T-helper 22 cell (primary cell): Measurements from ENCODE around the gene SLC35C1.
"Not testable (repeated sequence)": the region's sequence is repeated elsewhere in the genome, so short reads cannot be mapped to it uniquely, and the experiment has no call there.

Source experiments
- DNase-seq: peaks from one replicate; pipeline ENCODE4 v3.0.0-alpha.2; 2020; ENCODE audit warnings: low read depth

Gene SLC35C1

DNA sequence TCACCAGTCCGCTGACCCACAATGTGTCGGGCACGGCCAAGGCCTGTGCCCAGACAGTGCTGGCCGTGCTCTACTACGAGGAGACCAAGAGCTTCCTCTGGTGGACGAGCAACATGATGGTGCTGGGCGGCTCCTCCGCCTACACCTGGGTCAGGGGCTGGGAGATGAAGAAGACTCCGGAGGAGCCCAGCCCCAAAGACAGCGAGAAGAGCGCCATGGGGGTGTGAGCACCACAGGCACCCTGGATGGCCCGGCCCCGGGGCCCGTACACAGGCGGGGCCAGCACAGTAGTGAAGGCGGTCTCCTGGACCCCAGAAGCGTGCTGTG lies 6.1 kb downstream of the SLC35C1 start:
- no peak for DNase-seq

DNA sequence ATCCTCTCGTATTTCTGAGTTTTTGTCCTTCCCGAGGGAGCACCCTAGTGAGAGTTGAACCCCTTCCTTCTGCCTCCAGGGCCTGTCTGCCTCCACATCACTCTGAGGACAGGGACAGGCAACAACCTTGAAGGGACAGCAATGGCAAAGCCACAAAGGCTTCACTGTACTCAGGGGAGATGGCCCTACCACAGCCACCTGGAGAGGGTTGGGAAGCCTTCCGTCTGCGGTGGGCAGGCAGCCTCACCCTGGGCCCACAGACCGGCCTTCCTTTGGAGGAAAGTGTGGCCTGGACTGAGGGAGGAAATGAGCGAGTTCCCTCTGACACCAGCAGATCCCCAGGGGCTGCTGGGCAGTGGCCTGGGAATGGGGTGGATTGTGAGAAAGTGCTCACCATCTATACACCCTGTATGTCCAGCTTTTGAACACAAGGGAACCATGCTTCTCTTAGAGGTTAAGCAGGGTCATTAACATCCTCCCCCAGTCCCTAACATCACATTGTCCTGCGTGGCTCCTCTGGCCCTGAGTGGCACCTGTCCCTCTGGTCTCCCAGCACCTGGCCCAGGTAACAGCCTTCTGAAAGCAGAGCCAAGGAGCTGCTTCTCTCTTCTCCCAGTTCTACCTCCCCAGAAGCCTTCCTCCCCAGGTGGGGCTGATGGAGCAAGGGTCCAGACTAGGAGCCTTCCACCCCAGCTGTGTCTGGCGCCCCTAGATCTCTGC lies 6.8 kb downstream of the SLC35C1 start:
- DNase-seq = no peak

DNA sequence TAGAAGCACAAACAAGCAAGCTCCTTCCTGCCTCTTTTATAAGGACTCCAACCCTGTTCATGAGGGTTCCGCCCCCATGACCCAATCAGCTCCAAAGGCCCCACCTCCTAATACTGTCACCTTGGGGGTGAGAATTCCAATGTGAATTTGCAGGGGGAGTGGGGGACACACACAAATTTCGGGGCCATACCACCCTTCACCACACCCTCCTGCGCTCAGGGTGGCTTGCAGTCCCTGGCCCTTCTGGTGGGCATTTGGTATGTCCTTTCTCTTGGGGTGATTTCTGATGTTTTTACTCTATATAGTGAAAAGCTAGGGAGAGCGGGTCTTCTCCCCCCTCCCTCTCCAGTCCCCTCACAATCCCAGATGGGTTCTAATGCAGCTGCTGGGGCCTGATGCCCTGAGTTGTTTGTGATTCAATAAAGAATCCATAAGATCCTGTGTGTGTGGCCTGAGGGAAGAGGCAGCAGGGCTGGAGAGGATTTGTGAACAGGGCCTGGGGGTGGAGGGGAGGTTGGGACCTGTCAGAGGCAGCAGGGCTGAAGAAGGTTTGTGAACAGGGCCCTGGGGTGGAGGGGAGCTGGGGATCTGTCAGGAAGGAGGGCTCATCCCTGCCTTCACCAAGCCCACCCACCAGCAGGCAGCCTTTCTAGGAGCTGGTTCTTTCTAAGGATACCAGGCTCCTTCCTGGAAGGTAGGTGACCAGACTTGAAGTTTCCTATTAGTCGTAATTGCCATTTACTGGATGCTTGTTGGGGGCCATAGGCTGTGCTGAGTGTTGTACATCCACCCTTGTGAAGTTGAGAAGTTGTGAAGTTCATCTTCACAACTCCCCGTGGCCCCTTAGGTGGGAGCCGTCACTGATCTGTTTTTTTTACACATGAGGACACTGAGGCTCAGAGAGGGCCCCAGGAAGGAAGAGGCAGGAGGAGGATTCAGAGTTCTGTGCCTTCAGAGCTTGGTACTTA lies 7.9 kb downstream of the SLC35C1 start:
- DNase-seq = no peak

DNA sequence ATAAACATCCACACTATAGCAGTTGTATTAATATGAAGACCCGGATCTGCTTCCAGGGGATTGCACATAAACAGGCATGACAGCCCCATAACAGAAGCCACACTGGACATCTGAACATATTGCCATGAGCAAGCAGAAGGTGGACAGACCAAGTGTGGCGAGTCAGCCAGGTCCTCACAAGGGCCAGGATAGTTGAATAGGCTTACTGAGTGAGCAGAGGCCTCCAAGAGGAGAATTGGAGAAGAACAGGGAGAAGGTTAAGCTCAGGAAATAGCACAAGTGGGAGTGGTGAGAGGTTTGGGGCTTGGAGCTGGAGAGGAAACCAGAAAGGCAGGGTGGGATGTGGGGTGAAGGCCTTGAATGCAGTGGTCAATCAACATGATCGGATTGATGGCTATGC lies 10.8 kb downstream of the SLC35C1 start:
- DNase-seq = no peak

DNA sequence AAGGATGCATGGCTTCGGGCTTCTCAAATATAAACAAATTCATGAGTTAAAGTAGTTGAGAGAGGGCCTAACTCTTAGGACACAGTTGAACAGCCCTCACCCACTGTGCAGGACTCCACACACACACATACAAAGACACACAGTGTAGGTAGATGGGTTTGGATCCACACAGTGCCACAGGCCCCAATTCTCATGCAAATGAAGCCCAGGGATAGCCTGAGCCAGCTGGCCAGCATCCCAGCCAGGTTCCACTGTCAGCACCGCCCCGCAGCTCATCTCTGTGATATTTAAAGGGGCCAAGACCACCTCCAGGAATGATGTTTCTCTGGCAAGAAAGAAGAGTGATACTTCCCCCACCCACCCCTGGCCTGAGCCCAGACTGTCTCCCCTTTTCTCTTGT lies 11.7 kb downstream of the SLC35C1 start:
- no peak for DNase-seq

DNA sequence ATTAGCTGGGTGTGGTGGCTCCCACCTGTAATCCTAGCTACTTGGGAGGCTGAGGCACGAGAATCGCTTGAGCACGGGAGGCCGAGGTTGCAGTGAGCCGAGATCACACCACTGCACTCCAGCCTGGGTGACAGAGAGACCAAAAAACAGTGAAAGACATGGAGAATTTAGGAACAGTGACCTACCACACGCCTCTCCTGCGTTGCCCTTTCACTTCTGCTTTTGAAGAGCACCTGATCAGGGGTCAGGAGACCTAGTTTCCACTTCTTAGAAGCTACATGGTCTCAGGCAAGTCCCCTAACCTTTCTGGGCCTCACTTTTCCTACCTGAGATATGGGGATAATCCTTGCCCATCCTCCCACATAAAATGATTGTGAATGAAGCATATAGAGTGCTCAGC lies 12.2 kb downstream of the SLC35C1 start:
- no peak for DNase-seq

DNA sequence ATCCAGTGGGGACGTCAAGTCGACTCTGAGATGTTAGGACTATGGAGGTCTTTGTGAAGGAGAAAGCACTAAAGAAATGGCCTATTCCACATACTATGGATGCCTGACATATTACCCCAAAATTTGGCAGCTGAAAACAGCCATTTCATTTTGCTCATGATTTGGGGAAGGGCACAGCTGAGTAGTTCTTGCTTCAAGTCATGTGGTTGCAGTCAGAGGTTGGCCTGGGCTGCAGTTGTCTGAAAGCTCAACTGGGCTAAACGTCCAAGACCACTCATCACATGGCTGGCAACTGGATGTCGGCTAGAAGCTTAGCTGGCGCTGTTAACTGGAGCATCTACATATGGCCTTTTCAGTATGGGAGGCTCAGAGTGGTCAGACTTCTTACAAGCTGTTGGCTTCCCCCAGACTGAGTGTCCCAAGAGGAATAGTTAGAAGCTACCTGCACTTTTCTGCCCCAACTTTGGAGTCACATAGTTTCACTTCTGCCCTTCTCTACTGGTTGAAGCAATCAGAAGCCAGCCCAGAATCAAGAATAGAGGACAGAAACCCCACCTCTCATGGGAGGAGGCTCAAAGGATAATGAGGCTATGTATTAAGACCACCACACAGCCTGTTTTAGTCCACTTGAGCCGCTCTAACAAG lies 14.1 kb downstream of the SLC35C1 start:
- no peak for DNase-seq

DNA sequence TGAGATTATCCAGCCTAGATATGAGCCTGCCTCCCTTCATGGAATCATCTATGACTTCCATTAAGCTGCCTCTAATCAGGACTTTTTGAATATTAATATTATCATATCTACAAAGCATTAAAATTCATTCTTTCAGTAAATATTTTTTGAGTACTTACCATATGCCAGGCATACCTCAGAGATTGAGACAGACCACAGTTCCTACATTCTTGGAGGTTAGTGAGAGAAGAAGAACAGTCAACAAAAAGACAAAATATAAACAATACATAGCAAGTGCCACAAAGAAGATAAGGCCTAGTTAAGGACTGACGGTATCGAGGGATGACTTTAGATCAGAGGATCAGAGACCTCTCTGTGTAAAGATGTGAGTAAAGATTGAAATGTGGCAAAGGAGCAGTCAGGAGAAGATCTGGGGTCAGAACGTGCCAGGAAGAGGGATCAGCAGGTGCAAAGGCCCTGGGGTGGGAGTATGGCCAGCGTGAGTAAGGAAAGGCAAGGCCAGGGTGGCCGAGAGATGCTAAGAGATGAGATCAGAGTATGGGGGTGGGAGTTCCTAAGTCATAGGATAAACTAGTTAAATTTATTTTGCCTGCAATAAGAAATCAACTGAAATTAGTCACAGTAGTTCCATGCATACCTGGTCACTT lies 15.4 kb downstream of the SLC35C1 start:
- DNase-seq = no peak

DNA sequence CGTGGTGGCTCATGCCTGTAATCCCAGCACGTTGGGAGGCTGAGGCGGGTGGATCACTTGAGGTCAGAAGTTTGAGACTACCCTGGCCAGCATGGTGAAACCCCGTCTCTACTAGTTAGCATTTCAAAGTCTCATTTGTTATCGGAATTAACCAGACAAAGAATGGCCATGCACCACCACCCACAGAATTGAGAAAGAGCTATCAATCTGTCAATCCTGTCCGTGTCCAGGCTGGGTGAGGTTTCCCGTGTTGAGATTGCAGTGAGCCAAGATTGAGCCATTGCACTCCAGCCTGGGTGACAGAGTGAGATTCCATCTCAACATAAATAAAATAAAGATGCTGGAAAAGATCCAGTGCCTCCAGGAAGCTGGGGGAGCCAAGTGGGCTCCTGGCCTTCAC lies 21.5 kb downstream of the SLC35C1 start:
- DNase-seq = not testable (repeated sequence)

DNA sequence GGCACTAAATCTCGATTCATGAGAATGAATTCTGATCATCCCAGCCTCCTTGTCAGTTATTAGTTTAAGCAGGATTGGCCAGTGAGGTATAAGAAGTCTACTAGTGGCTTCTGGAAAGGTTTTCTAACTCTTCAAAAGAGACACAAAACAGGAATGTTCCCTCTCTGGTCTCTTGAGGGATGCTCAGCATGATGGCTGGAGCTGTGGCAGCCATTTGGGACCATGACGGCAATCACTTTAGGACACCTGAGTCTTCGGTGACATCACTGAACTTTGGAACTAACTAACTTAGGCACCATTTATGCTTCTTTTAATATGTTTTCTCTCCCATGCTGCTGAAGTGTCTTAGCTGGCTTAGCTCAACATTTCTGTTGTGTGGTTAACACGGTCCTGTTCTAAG lies 22.2 kb downstream of the SLC35C1 start:
- no peak for DNase-seq

DNA sequence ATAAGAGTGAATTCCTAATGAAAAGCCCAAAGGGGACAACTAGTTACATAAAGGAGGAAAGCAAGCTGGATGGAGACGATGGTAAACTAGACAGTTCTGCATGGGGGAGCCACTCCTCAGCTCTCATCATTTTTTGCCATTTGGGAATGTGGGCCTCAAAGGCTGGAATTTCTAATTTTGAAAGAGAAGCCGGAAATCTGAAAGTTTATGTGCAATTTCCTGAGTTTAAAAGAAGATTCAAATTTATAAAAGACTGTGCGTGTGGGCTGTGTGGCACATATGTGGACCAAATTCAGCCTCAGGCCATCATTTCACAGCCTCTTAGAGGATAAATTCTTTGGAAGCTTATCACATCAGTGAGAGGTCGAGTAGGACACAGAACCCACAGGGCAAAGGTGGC lies 24.0 kb downstream of the SLC35C1 start:
- DNase-seq = no peak

DNA sequence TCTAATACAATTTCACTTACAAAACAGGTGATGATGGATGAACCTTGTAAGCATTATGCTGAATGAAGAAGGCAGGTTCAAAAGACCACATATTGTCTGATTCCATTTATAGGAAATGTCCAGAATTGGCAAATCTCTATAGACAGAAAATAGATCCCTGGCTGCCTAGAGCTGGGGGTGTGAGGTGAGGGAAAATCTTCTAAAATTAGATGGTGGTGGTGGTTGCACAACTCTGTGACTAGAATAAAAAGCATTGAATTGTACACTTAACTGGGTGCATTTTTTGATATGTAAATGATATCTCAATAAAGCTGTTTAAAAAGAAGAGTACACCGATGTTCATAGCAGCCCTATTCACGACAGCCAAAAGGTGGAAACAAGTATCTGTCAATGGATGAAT lies 25.6 kb downstream of the SLC35C1 start:
- DNase-seq = no peak

DNA sequence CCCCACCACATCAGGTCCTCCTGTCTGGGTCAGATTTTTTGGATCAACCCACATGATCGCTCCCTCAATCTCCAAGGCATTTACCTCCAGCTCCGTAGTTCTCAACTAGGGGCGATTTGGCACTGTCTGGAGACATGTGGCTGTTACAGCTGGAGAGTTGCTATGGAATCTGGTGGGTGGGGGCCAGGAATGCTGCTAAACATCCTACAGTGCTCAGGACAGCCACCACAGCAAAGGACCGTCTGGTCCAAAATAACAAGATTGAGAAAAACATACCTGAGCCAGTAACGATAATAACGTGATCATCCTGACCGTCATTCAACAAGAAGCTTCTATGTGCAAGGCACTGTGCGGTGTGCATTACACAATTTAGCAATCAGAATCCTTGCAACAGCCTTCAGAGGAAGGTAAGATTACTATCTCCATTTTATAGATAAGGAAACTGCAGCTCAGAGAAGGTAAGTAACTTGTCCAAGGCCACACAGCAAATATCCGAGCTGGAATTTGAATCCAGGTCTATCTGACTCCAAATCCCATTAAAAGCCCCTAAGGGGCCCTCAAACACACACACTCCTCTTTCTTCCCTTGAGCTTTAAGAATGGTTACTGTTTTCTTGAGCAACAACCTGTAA lies 28.0 kb downstream of the SLC35C1 start:
- no peak for DNase-seq

DNA sequence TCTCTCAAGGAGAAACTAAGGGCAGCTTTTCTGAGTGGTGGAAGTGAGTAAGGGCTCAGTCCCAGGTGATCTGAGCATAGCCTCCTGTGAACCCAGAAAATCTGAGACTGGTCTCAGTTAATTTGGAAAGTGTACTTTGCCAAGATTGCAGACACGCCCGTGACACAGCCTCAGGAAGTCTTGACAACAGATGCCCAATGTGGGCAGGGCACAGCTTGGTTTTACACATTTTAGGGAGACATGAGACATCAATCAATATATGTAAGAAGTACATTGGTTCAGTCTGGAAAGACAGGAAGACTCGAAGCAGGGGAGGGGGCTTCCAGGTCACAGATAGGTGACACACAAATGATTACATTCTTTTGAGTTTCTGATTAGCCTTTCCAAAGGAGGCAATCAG lies 28.8 kb downstream of the SLC35C1 start:
- no peak for DNase-seq

DNA sequence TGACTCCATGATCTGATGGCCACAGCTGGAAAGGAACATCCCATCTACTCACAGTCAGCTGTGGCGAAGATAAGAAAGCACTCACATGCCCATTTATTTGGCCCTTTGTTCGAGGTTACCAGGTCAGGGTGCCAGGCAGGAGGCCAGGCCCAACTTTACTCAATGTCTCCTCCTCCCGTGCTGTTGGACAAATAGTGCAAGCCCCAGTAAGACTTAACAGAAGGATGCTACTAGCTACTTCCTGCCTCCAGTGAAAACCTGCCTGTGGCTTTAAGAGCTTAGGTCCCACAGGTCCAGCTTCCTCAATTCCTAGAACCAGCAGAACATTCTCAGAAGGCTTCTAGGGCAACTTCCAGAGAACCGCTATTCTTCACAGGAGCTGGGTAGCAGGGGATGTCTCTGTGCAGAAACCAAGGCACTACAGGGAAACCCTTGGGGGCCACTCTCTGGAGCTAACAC lies 29.4 kb downstream of the SLC35C1 start:
- no peak for DNase-seq

DNA sequence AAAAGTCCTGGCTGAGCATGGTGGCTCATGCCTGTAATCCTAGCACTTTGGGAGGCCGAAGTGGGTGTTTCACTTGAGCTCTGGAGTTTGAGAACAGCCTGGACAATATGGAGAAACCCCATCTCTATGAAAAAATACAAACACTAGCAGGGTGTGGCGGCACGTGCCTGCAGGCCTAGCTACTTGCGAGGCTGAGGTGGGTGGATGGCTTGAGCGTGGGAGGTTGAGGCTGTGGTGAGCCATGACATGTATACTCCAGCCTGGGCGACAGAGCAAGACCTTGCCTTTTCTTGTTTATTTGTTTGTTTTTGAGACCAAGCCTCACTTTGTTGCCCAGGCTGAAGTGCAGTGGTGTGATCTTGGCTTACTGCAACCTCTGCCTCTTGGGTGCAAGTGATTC lies 34.3 kb downstream of the SLC35C1 start:
- no peak for DNase-seq

DNA sequence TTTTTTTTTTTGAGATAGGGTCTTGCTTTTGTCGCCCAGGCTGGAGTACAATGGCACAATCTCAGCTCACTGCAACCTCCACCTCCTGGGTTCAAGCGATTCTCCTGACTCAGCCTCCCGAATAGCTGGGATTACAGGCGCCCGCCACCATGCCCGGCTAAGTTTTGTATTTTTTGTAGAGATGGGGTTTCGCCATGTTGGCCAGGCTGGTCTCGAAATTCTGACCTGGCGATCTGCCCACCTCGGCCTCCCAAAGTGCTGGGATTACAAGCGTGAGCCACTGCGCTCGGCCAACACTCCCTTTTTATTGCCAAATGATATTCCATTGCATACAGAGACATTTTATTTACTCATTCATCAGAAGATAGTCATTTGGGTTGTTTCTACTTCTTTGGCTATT lies 35.3 kb downstream of the SLC35C1 start:
- not testable (repeated sequence) for DNase-seq

DNA sequence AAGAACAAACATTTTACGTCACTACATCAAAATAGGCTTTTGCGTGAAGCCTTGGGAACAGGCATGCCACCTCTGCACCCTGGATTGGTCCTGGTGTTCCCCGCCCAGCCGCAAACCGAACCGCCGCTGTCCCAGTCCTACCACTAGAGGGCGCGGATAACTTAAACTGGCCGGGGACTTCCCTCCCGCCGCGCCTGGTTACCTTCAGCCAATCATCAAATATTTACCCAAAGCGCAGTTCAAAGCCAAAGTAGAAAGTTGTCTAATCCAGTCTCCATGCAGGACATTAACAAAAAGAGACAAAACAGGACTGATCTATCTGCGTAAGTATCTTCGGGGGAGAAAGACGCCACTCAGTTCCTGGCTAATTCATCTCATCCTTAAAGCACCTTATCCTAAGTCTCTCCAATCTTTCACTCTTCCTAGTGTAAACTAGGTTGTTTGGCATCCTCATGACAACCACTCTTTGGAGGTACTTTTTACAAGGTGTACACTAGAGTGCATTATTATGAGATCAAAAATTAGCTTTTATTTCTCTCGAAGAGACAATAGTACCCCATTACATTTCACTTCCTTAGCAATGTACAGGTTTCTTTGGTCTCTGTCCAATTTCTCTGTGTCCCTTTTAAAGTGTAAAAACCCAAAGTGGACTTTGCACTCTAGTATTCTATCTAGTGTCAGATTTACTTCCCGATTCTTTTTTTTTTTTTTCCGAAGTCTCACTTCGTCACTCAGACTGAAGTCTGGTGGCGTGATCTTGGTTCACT lies 38.4 kb downstream of the SLC35C1 start:
- peak; percentile 85 for DNase-seq

DNA sequence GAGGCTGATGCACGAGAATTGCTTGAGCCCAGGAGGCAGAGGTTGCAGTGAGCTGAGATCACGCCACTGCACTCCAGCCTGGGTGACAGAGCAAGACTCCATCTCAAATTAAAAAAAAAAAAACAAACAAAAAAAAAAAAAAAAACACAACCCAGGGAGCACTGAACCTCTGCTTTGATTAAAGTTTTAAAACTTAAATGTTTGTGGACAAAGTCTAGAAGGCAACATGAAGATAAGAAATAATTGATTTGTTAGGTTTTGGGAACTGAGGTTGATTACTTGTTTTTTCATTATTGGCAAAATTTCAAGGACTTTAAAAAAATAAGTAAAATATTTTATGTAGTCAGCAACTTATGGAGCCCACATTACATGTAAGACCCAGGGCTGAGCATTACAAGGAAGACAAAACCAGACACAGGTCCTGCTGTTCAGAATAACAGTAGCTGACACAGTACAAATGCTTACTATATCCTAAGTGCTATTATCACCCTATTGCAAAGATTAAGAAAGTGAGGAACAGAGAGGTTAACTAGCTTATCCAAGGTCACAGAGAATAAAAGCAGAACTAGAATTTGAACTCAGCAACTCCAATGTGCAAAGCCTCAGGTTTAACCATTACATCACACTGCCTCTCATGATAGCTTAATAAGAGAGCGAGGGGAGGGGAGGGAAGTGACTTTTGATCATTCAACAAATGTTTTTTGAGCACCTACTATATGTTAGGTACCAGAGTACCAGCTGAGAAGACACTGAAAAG lies 40.1 kb downstream of the SLC35C1 start:
- DNase-seq = no peak

DNA sequence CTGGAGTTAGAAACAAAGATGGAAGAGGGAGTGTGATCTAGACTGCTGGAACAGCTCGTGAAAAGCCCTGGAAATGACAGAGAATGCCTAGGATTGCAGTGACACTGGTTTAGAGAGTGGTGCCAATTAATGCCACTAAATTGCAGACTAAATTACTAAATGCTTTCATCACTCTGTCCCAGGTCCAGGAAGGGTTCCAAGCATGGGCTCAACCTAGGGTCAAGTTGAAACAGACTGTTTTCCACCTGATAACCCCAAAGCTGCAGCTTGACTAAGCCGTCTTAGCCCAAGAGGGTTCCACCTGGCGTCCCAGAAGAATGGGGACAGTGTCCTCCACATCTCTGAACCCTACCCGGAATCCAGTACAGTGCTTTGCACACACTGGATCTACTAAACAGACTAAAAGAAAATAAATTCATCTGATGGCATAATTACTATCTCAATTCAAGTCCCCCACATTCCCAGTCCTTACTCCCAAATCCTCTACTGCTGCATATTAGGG lies 41.3 kb downstream of the SLC35C1 start:
- no peak for DNase-seq
